ENCODE measurements around the gene SPTBN4.

DNA sequence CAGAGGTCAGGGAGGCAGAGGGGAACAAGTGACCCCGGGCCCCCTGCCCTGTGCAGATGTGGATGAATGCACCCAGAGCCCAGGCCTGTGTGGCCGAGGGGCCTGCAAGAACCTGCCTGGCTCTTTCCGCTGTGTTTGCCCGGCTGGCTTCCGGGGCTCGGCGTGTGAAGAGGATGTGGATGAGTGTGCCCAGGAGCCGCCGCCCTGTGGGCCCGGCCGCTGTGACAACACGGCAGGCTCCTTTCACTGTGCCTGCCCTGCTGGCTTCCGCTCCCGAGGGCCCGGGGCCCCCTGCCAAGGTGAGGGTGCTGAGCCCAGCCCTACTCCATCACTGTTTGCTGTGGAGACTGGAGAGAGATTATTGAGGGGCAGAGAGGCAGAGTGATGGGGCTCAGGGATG, 144.3 kb downstream of the SPTBN4 start:
- no peak for TF ChIP-seq POLR2A (IDR thresholded peaks at IDR 0.05; ENCODE audit: low read depth, low read length)
- no peak for TF ChIP-seq POLR2AphosphoS5 (IDR thresholded peaks at IDR 0.05; ENCODE audit: low read depth, low read length)
